Measurements from ENCODE around the gene OBI1.

OBI1 gene

DNA sequence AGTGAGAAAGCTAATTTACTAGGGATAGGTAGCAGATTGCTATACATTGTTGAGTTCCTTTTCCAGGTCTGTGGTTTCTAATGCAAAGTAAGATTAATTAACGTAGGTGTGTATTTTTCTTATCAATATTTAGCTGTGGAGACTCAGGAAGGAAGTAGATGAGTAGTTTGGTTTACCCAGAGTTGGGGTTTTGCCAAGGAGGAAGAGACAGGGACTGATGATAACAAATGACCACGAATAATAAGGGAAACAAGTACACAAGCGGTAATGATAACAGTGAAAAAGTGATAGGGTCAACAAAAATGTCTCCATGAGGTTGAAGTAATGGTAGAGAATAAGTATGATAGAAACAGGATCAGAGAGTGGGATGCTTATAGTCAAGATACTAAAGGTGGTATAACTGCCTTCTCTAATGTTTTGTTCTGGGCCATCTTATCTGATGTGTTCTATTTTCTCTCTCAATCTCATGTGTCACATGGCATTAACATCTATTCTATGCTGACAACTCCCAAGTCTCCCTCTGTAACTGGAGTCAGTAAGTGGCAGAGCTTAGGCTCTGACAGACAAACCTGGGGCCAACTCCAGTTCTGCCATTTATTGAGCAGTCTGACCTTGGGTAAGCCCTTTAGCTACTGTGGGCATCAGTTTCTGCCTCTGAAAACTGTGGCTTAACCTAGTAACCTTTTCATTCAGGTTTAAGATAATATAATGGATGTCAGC is 8.8 kb downstream of the OBI1 start:
- DNase-seq (ENCODE audit: low read depth, low spot score): no peak

DNA sequence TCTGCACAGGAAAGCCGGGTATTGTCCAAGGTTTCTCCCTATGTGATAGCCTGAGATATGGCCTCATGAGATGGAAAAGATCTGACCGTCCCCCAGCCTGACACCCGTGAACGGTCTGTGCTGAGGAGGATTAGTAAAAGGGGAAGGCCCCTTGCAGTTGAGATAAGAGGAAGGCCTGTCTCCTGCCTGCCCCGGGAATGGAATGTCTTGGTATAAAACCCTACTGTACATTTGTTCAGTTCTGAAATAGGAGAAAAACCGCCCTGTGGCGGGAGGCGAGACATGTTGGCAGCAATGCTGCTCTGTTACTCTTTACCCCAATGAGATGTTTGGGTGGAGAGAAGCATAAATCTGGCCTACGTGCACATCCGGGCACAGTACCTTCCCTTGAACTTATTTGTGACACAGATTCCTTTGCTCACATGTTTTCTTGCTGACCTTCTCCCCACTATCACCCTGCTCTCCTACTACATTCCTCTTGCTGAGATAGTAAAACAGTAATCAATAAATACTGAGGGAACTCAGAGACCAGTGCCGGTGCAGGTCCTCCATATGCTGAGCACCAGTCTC is 11.8 kb downstream of the OBI1 start:
- DNase-seq (ENCODE audit: low read depth, low spot score): peak; percentile 50

DNA sequence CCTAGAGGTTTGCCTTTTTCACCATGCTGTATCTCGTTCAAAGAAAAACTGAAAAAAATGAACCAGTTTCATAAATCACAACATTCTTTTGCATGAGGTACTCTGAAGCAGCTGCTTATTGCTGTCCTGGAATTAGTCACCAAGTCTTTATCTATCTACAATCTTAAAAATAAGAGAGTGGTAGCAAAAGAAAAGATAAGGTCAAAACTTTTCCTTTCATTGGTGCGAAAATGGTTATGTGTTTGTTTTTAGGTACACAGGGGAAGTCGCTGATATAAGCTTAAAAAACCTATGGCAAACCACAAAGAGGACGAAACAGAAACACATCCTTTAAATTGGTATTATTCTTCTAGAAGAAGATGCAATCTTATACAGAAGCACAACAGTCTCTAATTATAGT is 20.7 kb downstream of the OBI1 start:
- DNase-seq (ENCODE audit: low read depth, low spot score): no peak

DNA sequence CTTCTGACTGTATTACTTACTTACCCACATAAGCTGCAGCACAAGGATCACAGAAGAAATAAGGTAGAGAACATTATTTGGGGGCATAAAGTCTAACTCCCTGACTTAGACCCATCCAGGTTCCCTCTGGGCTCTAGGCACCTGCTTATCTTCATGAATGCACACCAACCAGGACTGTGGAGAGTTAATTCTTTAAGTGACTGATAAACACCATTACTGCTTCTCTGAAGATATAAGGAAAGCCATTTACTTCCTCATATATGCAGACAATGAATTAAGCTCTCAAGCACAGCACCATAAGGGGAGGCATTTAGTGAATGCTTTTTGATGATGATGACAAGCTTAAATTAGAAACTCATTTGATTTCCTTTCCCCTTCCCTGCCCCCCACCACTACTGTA is 22.5 kb downstream of the OBI1 start:
- DNase-seq (ENCODE audit: low read depth, low spot score): no peak

DNA sequence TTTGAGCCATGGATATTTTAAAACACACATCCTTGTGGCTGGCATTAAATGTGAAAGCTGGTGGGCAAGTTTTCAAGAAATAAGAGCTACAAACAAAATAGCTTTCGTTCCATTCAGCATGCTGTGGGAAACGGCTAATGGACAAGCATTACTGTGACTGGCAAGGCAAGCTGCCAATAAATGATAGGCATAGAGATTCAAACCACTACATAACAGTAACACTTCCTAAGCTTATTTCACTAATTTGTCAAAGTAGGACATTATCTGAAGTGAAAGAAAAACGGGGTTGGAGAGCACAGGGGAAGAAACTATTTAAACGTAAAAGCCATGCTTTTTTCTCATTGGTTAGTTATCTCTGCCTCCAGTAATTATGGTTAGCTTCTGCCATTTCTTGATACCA is 26.0 kb downstream of the OBI1 start:
- DNase-seq (ENCODE audit: low read depth, low spot score): no peak

DNA sequence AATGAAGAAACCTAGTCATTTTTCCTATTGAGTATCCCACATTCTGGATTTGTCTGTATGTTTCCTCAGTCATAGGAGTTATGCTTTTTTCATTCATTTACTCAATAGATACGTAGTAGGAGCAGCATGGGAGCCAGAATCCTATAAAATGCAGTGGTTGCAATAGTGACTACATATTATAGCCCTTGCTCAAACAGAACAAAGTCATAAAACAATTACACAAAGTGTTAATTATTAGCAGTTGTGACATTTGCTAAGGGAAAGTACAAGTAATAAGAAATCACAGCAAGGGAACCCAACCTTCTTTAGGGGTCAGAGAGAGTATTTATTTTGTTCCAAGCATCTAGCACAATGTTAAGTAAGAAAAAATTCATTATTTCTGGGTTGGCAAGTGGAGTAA is 27.9 kb downstream of the OBI1 start:
- DNase-seq (ENCODE audit: low read depth, low spot score): no peak

DNA sequence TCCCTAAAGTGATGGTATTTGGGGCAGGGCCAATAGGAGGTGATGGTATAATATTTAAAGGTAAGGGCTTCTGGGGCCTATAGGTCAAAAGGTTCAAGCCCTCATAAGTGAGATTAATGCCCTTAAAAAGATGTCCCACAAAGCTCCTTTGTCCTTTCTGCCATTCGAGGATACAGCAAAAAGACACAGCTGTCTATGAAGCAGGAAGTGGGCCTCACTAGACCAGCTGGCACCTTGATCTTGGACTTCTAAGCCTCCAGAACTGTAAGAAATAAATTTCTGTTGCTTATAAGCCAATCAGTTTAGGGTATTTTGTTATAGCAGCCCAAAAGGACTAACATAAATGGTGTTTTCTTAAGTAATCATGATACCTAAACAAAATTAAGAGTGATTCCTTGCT is 28.4 kb downstream of the OBI1 start:
- DNase-seq (ENCODE audit: low read depth, low spot score): no peak

DNA sequence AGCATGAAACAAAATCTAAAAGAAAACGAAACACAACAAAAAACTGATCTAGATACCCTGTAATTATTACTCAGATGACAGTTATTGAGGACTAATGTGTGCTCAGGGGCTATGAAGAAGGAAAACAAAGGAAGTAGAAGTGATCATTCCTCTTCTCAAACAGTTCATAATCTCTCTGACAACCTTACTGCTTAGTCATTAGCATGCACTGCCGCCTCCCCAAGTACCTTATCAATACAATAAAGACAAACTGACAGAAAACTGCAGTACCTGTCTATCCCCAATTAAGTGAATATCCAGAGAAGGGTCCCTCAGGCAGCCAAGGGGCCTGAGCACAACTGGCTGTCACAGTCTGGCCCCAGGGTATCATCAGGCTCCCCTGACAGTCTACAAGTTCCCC is 33.6 kb downstream of the OBI1 start:
- DNase-seq (ENCODE audit: low read depth, low spot score): no peak

DNA sequence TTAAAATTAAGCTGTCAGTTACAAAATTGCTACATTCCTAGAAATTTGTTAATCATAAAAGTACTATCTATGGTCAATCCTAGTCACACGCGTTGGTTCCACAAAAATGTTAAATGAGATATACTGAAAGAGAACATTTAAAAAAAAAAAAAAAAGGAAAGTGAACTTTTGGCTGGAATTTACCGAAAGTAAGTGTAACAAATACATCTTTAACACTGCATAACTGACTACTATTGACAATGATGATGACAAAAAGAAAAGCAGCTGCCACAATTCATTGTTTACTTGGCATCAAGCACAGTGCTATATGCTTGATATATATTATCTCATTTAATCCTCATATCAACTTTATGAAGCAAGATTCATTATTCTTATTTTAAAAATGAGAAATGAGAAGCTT is 35.8 kb downstream of the OBI1 start:
- no peak for DNase-seq (ENCODE audit: low read depth, low spot score)

DNA sequence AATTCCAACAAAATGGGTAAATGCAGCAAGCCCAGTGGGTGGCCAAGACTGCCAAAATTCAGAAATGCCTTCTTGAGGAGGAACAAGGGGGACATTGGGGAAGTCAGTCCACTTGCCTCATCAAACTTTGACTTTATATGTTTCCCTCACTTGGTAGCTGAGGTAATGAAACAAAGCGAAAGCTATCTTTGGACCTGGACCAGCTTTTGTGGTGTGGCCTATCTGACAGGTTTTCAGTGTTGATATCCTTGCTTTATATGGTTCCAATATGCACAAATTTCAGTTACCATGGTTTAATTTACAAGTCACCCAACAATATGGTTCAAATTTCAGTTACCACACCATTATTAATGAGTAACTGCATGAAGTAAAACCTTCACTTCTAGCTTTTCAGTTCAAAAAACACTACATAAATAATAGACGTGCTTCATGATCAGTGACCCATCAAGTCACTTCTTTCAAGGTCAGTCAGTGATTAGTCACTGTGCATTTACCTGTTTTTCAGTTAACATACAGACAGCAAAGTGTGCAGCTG is 38.0 kb downstream of the OBI1 start:
- no peak for DNase-seq (ENCODE audit: low read depth, low spot score)

DNA sequence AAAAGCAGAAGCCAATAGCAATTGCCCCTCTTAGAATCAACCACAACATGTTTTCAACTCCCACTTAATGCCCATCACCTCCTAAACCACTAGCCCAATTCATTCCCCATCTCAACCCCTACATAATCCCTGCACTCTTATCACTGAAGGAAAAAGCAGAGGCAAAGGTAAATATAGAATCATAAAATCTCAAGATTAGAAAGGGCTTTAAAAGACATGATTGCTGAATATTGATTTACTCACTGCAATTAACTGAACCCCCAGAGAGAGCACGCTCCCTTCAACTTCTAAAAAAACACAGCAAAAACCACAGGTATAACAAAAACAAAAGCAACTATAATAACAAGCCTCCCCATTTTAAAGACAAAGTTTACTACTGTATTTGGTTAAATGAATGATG is 40.5 kb downstream of the OBI1 start:
- DNase-seq (ENCODE audit: low read depth, low spot score): no peak

DNA sequence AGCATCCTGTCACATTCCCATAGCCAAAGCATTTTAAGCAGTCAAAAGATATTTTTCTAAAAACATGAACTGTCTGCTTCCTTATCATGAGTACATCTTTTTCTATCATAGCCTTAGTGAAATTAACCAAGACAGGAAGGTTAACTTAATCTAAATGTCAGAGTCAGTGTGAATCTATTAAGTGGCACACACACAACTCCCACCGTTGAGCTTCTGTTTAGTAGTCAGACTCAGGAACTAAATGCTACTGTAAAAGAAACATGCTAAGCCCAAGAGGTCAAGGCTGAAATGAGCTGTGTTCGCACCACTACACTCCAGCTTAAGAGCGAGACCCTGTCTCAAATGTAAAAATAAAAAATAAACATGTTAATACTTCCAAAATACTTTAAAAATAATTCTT is 47.9 kb downstream of the OBI1 start:
- no peak for DNase-seq (ENCODE audit: low read depth, low spot score)

DNA sequence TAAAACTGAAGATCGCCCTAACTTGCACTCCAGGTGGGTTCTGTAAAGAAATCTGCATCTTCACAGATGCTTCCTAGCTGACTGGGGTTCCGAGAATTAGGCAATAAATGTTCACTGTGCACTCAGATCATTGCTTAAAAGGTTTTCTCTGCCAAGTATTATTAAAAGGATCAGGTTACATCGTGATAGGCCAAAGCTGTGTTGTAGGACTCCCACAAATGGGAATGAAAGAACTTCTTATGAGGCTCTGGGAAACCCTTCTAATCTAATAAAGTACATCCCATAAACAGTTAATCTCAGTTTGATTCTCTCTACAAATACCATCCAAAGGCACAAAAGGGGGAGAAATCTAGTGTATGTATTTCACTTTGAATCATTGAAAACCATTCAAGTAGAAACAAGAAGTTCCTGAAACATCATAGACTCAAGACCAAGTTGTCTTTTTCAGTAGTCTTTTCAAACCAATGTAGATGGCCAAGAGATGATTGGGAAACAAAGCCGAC is 48.5 kb downstream of the OBI1 start:
- no peak for DNase-seq (ENCODE audit: low read depth, low spot score)

DNA sequence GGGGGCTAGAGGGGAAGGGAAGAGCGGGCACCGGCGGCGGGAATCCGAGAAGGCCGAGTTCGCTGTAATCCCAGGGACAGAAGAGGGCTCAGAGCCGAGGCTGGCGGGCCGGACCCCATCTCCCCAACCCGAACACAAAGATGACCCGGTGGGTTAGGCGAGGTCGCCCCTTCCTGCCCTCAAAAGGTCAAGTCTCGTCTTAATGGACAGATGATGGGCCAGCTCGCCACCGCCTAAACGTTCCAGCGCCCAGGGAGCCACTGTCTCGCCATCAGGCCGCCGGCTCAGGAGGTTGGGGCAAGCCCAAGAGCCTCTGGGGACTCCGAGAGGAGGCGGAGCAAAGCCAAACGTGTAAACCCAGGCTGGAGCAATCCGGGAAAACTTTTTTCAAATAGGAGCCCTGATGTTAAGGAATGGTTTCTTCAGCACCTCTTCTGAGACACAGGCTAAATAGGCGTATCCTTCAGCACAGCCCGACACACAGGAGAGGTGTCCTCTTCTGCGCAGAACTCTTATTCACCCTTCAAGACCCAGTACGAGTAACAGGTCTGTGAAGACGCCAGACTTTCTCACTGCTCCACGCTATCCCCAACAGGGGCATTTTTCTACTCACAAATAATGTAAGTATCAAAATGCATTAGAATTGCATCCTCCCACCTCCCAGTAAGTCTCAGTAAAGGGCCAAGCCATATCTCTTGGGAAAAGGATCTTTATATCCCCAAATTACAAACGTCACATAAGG is 49.3 kb downstream of the OBI1 start:
- DNase-seq (ENCODE audit: low read depth, low spot score): peak; percentile 66

DNA sequence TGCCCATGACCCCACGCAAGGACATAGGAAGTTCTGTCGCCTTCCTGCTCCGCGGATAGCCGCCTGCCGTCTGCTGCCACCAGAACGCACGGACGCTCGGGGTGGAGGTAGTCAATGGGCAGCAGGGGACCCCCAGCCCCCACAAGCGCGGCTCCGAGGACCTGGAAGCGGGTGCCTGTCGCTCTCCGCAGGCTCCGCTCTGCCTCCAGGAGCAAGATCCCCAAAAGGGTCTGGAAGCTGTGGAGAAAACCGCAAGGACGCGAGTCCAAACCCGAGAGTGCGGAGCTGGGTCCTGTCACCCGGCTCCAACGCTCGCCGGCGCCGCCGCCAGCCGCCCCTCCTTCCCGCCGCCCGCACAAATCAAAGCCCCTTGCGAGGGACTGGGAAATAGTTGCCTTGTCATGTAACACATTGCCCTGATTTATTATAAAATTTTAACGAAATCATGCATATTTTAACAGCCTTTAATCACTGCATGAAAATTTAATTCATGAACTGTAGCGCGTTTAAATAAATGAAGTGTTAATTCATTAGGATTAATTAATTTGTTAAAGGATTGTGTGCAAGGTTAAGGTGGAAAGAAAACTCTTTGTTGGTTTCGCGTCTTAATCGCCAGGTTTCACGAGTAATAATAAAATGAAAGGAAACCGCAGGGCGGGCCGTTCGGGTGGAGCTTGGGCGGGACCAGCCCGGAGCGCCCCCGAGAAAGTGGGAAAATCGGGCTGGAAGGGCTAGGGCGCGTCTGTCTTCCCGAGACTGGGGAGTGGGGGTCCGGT is 50.1 kb downstream of the OBI1 start:
- DNase-seq (ENCODE audit: low read depth, low spot score): peak; percentile 30

DNA sequence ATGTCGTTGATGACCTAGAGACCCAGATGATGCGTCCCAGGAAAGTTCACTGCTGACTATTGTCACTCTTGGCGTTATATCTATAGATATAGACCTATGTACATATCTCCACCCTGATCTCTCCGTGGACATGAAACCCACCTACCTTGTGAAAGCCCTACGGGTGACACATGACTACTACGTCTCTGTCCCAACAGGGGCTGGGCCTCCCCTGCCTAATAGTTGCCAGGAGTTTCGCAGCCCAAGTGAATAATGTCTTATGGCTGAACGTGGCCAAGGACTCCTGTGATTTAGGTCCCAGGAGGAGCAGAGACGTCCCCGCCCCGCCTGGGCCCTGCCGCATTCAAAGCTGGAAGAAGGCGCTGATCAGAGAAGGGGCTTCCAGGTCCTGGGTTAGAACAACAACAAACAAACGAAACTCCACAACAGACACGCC is 50.7 kb downstream of the OBI1 start:
- DNase-seq (ENCODE audit: low read depth, low spot score): no peak

DNA sequence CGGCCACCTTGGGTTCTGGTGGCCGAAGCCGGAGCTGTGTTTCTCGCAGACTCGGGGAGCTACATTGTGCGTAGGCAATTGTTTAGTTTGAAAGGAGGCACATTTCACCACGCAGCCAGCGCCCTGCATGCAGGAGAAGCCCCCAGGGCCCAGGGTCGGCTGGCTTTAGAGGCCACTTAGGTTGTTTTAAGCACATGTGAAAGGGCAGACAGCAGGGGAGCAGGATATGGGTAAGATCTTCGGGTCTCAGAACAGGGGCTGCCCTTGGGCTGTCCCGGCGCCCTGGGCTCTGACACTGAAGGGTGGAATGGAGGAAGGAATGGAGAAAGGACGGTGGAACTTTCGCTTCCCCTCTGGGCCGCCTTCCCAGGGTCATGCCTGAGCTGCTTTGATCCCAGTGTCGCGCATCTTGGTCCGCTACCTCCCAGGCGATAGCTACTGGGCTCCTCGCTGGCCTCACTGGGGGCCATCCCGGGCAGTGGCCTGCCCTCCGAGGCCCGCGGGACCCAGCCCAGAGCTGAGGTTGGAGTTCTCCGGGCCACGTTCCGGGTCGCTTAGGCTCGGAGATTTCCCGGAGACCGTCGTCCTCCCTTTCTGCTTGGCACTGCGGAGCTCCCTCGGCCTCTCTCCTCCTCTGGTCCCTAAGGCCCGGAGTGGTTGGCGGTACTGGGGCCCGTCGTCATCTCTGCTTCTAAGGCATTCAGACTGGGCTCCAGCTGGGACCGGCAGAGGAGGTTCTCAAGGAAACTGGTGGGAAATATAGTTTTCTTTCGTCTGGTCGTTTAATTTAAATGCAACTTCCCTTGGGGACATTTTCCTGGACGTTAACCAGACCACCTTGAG is 51.3 kb downstream of the OBI1 start:
- peak; percentile 88 for DNase-seq (ENCODE audit: low read depth, low spot score)

DNA sequence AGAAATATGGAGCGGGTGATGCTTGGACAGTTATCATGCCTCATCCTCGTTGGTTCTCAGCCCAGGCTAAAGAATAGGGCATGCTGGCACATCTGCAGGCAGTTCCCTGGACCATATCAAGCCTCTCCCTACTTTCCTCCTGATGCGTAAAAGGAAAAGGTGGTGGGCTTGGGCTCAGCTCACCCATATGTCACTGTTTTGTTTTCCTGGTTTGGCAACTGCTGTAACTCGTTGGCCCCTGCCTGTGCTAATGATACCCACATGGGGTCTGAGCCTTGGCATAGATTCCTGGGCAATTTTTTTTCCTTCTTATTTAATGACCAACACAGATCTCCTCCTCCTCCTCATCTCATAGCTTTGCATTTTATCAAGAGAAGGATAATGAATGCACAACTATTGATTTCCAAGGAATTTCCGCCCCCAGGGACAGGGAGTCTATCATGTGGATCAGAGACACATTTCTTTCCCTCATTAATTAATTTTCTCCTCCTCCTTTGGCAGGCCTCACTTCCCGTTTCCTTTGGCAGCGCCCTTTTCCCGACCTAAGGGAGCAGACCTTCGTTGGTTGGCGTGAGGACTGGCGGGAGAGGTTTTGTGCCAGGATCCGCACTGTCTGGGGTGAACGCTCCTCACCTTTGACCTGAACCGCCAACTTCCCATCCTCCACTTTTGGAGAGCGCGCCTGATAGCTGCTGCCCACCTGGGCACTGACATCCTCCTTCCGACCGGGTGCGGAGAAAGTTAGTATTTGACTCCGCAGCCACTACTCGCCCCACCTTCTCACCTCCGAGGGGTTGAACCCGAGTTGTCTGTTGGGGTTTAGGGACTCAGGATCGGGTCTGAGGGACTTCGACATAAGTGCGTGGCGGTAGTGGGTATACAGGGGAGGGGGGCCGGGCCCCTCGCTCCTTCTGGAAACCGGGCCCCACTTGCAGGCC is 52.2 kb downstream of the OBI1 start:
- no peak for DNase-seq (ENCODE audit: low read depth, low spot score)

DNA sequence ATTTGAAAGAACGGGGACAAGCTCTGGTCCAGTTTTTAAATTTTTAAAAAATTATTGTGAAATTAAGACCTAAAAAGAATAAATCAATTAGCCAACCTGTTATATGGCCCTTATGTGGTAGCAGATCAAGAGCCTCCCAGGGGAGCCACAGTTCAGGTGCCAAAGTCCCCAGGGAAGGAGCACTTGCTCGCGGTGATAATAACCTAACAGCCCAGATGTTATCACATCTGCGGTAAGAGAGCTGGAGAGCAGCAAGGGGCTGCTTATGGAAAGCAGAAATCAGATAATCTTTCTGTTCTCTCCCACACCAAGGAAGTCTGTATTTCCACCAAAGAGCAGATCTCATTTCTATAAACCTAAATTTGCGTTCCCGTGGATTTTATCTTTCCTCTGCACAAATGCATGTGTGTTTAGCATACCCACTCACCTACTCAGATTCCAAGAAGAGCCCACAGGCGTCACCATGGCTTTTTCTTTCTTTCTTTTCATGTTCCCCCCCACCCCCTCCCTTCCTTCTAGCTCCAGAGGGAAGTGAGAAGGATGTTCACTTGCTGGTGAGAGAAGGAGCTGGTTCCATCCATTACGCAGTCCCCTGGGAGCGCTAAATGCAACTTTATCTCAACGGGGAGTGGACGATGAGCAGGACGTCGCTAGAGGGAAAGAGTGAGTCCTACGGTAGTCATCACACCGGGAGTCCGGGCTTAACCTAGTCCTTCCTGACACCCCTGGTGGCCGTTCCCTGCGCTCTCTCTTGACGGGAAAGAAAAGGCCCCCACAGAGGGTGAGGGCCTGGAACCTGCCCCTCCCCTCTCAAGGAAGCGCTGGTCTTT is 54.0 kb downstream of the OBI1 start:
- peak; percentile 64 for DNase-seq (ENCODE audit: low read depth, low spot score)
